ENCODE results near the gene PIGC.

GRCh38 chr1:172455451-172455850 lies 11.6 kb upstream of the PIGC start:
- TF ChIP-seq ZNF202 (tag by site-specific recombination; IDR thresholded peaks at IDR 0.05; ENCODE audit: borderline replicate concordance): no peak
- no peak for TF ChIP-seq ZNF10 (tag by site-specific recombination; IDR thresholded peaks at IDR 0.05)
- no peak for TF ChIP-seq ZNF558 (tag by site-specific recombination; IDR thresholded peaks at IDR 0.05)
- TF ChIP-seq ZNF555 (tag by site-specific recombination; conservative IDR thresholded peaks at IDR 0.05): no peak
- TF ChIP-seq INSM2 (tag by site-specific recombination; IDR thresholded peaks at IDR 0.05): no peak
- no peak for TF ChIP-seq CTCF (tag by site-specific recombination; IDR thresholded peaks at IDR 0.05)
- TF ChIP-seq MYNN (tag by site-specific recombination; IDR thresholded peaks at IDR 0.05; ENCODE audit: borderline replicate concordance): no peak
- TF ChIP-seq ZNF837 (tag by site-specific recombination; IDR thresholded peaks at IDR 0.05): no peak
- no peak for TF ChIP-seq ZFP41 (tag by site-specific recombination; IDR thresholded peaks at IDR 0.05; ENCODE audit: borderline replicate concordance)
- no peak for TF ChIP-seq KLF10 (tag by site-specific recombination; IDR thresholded peaks at IDR 0.05)
- no peak for TF ChIP-seq ZNF776 (tag by site-specific recombination; IDR thresholded peaks at IDR 0.05; ENCODE audit: borderline replicate concordance)
